HG03571 (cell line): ENCODE measurements around the gene JAM3.

Experiments
- ATAC-seq: cut with Tn5 transposase; IDR thresholded peaks from one replicate; pipeline ENCODE4 v1.9.1; 2021; ENCODE audit not compliant: unreplicated experiment

The JAM3 gene

DNA sequence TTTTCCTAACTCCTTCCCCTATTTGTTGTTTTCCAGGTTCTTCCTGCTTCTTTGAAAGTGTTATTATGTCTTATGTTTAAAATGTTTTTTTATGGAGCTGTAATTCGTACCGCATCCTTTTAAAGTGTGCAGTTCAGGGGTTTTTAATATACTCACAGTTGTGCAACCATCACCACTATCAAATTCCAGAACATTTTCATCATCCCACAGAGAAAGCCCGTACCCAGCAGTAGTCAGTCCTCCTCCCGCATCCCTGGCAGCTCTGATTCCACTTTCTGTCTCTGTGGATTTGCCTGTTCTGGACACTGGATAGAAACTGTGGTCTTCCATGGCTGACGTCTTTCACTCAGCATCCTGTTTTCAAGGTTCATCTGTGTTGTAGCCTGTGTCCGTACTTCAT is 73.7 kb downstream of the JAM3 start:
- ATAC-seq: no peak

DNA sequence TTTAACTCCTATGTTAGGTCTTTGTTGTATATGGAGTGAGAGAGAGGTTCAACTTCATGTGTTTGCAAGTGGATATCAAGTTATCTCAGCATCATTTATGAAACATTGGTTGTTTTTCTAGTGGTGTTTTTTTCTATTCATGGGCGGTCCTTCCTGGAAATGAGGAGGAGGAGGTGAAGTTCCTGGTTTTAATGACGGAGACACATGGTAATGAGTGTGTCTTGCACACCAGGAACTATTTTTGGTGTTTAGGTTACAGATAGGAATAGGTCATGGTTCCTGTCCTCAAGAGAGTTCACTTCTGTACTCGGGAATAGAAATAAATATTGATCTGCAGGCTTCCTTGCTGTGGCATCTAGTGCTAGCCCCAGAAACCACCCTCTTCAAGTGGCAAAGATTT is 74.9 kb downstream of the JAM3 start:
- no peak for ATAC-seq

DNA sequence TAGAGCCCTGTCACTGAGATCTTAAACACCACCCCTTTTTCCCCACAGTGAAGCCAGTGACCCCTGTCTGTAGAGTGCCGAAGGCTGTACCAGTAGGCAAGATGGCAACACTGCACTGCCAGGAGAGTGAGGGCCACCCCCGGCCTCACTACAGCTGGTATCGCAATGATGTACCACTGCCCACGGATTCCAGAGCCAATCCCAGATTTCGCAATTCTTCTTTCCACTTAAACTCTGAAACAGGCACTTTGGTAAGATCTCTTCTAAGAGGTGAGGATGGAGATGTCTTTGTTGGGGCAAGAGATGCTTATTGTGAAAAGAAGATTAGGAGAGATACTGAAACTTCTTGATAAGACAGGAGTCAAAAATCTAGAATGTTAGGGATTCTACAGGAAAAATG is 75.9 kb downstream of the JAM3 start:
- no peak for ATAC-seq

GRCh38 chr11:134145715-134146114 is 76.8 kb downstream of the JAM3 start:
- ATAC-seq: no peak

GRCh38 chr11:134146598-134146997 is 77.7 kb downstream of the JAM3 start:
- no peak for ATAC-seq

- ATAC-seq: no peak
Observed at GRCh38 chr11:134149371-134149770, 80.5 kb downstream of the JAM3 start.

DNA sequence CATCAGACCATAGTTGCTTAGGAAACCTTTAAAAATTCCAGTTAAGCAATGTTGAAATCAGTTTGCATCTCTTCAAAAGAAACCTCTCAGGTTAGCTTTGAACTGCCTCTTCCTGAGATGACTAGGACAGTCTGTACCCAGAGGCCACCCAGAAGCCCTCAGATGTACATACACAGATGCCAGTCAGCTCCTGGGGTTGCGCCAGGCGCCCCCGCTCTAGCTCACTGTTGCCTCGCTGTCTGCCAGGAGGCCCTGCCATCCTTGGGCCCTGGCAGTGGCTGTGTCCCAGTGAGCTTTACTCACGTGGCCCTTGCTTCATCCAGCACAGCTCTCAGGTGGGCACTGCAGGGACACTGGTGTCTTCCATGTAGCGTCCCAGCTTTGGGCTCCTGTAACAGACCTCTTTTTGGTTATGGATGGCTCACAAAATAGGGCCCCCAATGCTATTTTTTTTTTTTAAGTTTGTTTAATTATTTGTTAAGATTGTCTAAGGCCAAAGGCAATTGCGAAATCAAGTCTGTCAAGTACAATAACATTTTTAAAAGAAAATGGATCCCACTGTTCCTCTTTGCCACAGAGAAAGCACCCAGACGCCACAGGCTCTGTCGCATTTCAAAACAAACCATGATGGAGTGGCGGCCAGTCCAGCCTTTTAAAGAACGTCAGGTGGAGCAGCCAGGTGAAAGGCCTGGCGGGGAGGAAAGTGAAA is 81.5 kb downstream of the JAM3 start:
- ATAC-seq: no peak

- no peak for ATAC-seq
Observed at GRCh38 chr11:134151083-134151747, 82.3 kb downstream of the JAM3 start.

GRCh38 chr11:134152696-134153095 is 83.8 kb downstream of the JAM3 start:
- no peak for ATAC-seq

- no peak for ATAC-seq
Observed at GRCh38 chr11:134153147-134153905, 84.5 kb downstream of the JAM3 start.

DNA sequence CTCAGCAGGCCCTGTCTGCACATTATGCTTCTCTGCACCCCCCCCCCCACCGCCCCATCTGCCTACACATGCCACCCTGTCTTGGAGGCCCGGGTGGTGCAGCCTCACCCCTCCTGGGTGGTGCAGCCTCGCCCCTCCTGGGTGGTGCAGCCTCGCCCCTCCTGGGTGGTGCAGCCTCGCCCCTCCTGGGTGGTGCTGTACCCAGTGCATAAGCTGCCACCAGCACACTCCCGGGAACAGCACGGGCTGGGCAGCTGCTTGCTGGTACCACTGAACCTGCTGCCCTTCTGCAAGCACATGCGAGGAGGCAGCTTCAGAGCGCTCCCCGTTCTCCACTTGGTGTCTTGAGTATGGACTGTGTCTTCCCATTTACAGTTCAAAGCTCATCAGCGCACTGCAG is 85.6 kb downstream of the JAM3 start:
- ATAC-seq: no peak

GRCh38 chr11:134155456-134155855 is 86.6 kb downstream of the JAM3 start:
- ATAC-seq: no peak

DNA sequence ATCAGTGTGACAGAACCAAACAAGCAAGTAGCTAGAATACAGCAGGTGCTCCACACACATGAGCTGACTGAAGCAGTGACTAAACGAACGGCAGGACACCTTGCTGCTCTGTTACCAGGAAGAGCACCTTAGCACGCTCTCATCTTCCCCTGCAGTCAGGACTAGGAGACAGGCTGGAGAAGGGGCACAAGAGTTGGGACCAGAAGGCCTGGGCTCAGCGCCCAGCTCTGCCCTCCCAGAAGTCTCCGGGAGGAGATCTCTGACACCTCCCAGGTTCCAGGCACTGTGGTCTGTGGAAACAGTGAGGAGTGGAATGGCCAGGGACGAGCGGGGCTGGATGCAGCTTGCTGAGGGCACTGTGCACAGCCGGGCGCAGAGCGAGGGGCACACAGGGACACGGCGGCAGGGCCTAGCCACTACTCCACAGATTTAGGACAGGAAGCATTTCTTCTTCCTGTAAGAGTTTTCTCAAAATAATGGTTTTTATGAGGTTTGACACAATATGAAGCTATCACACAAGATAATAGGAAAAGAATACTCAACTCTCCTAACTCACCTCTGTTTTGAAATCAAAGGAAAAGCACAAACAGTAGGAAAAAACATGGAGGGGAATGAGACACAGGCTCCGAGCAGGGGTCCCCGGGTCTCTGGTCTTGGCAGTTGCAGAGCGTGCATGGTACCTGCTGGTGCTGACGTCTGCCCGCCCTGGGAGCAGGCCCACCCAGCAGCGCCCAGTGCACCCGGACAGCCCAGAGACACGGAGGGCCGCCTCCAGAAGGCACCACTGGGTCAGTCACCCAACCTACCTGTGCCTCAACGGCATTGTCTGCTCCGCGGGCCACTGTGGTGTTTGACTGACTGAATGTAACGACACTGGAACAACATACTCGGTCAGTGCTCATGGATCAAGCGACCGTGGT is 87.3 kb downstream of the JAM3 start:
- ATAC-seq: no peak

- no peak for ATAC-seq
Observed at GRCh38 chr11:134157451-134157850, 88.6 kb downstream of the JAM3 start.

GRCh38 chr11:134158023-134158422 is 89.2 kb downstream of the JAM3 start:
- no peak for ATAC-seq

DNA sequence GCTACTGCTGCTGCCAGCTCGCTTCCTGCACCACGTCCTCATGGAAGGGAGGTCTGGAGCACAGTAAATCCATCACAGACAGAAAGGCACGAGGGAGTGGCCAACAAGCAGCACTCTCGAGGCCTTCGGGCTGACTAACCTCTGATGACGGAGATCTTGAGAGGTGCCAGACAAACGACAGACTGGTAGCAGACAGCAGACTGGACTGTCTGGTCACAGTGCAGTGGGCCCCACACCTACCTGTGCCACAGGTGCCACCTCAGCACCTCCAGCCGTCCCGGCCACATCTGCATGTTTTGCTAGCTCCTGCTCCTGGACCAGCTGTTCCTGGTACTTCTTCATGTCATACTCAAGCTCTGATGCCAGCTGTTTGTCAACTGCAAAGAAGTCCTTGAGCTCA is 90.8 kb downstream of the JAM3 start:
- no peak for ATAC-seq

GRCh38 chr11:134164490-134165370 is 95.9 kb downstream of the JAM3 start:
- no peak for ATAC-seq

GRCh38 chr11:134170177-134170918 is 101.5 kb downstream of the JAM3 start:
- ATAC-seq: no peak

DNA sequence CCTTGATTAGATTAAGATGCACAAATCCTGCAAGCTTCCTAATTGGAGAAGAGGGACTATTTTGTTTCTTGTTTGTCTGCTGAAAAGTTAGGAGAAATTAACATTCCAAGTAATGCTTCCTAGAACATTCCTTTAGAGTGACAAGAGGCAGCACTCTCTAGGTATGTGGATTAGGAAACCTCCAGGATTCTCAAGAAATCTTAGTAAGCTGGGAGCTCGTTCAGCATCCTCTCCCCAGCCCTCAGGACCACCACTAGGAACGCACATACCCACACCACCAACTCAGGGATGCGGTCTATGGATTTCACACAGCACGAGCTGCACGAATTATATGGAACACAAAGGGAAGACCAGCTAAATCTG is 102.0 kb downstream of the JAM3 start:
- ATAC-seq: no peak
